ENCODE measurements around the gene ZNF670.

Gene ZNF670

DNA sequence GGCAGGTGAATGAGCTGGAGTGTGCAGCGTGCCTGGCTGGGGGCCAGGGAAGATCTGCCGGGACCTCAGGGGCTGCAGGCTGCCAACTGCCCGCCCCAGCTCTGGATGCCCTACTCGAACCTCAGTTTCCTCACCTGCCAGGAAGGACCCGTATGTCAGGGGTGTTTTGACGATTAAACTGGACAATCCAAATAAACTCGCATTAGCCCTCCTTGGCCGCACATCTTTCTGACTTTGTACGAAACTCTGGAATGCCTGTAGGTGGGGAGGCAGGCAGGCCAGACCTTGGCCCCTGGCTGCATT, 33.8 kb upstream of the ZNF670 start:
- POLR2A ChIA-PET = no interaction called here
- TF ChIP-seq BHLHE40 (IDR thresholded peaks at IDR 0.05; ENCODE audit: borderline replicate concordance) = no peak
- TF ChIP-seq ELF4 (IDR thresholded peaks at IDR 0.05) = no peak
- no peak for TF ChIP-seq NFRKB (IDR thresholded peaks at IDR 0.05)
- no peak for TF ChIP-seq TARDBP (IDR thresholded peaks at IDR 0.05)
- no peak for TF ChIP-seq ZNF384 (IDR thresholded peaks at IDR 0.05)
- CTCF ChIA-PET = no interaction called here
- no peak for DNase-seq (ENCODE audit: extremely low spot score)

DNA sequence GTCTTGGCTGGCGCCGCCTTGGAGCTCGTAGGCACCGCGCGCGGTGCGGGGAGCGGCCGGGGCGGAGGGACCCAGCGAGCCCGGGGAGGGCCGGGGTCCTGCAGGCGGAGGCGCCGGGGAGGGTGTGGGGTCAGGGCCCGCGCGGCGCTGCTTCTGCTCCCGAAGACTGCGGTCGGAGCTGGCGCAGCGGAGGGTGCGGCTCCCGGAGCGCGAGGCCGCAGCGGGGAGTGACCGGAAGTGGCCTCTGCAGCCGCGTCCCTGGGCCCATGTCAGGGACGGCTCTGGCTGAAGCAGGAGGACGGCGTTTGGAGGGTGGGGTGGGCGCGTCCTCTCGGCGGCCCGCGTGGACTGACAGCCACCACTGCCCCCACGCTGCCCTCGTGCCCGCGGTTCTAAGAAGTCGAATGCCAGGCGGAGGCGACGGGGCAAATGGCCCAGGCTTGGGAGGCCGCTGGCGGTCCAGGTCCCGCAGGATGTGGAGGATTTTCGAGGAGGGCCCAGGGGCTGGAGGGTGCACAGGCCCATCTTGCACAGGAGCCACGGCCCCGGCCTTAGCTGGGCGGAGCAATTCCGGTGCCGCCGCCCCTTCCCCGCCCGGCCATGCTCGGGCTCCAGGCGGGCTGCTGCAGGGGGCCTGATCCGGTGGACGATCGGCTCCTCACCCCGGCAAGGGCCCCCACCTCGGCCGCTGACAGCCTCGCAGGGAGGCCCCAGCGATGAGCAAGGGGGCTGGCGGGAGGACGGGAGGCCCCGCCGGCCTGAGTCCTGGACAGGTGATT, 33.3 kb upstream of the ZNF670 start:
- DNase-seq (ENCODE audit: extremely low spot score) = peak; percentile 39
- POLR2A ChIA-PET = no interaction called here
- CTCF ChIA-PET = no interaction called here
- TF ChIP-seq NFRKB (IDR thresholded peaks at IDR 0.05) (no peak), SUZ12 (IDR thresholded peaks at IDR 0.05) (no peak), L3MBTL2 (conservative IDR thresholded peaks at IDR 0.05) (peak; percentile 76; the same call in 1 of the 2 replicates), ARNT (IDR thresholded peaks at IDR 0.05) (no peak), TARDBP (IDR thresholded peaks at IDR 0.05) (no peak)
- TF ChIP-seq, protein P1, sequence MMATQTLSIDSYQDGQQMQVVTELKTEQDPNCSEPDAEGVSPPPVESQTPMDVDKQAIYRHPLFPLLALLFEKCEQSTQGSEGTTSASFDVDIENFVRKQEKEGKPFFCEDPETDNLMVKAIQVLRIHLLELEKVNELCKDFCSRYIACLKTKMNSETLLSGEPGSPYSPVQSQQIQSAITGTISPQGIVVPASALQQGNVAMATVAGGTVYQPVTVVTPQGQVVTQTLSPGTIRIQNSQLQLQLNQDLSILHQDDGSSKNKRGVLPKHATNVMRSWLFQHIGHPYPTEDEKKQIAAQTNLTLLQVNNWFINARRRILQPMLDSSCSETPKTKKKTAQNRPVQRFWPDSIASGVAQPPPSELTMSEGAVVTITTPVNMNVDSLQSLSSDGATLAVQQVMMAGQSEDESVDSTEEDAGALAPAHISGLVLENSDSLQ (IDR thresholded peaks at IDR 0.05) = peak; percentile 87

DNA sequence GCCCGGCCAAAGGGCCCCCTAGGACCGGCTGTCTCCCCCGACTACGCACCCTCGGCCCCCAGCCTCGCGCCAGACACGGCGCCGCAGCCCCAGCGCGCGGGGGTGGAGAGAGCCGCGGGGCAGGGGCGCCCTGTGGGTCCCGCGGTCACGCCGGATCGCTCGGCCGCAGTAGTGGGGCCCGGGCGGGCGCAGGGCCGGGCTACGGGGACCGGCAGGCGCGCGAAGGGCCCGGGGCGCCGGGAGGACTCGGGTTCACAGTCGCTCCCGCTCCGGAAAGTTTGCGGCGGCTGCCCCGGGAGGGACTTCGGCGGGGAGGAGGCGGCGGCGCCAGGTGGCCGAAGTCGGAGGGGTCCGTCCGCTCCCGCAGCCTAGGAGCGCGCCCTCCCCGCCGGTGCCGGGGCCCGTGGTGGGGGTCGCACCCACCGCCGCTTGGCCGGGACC, 32.7 kb upstream of the ZNF670 start:
- TF ChIP-seq, protein P1 (IDR thresholded peaks at IDR 0.05) = no peak
- TF ChIP-seq SUZ12 (IDR thresholded peaks at IDR 0.05) (no peak), FOXK2 (IDR thresholded peaks at IDR 0.05) (no peak), LEF1 (IDR thresholded peaks at IDR 0.05; ENCODE audit: borderline replicate concordance) (no peak), L3MBTL2 (conservative IDR thresholded peaks at IDR 0.05) (no peak), ARNT (IDR thresholded peaks at IDR 0.05) (no peak), ELF4 (IDR thresholded peaks at IDR 0.05) (no peak), BHLHE40 (IDR thresholded peaks at IDR 0.05; ENCODE audit: borderline replicate concordance) (no peak), ZNF384 (IDR thresholded peaks at IDR 0.05) (no peak), FOXA1 (IDR thresholded peaks at IDR 0.05) (no peak), SP1 (IDR thresholded peaks at IDR 0.05) (no peak), NFRKB (IDR thresholded peaks at IDR 0.05) (no peak), FOXM1 (IDR thresholded peaks at IDR 0.05; ENCODE audit: borderline replicate concordance) (no peak), CTBP1 (IDR thresholded peaks at IDR 0.05; ENCODE audit: borderline replicate concordance) (no peak), TARDBP (IDR thresholded peaks at IDR 0.05) (no peak), HDGF (IDR thresholded peaks at IDR 0.05; ENCODE audit: borderline replicate concordance) (no peak)
- peak; percentile 16 for DNase-seq (ENCODE audit: extremely low spot score)
- ChIA-PET CTCF (no interaction called here), POLR2A (no interaction called here)

DNA sequence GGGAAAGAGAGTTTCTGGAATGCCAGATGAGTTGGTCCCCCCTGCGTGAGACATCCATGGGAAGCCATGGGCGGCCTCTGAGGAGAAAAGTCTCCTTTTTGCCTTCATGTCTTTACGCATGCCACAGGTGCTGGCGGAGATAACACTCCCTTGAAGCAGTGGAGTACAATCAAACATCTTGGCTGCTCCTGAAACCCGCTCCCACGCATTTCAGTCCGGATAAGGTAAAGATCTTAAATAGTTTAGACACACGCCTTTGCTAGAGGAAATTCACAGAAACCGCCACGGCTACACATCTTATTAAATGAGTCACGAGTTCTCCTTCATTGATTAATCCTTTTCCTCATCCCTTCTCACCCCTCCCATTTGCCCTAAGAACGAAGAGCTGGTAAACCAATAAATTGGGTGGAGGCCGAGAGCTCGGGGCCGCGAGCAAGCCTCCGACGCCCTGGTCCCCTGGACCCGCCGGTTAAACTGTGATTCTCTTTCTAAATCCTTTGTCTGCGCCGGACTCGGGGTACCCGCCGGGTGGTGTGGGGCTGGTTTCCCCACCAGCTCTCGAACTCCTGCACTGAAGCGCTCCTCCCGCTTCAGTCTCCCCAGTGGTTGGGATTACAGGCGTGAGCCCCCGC, 32.1 kb upstream of the ZNF670 start:
- CTCF ChIA-PET = no interaction called here
- POLR2A ChIA-PET = interaction anchor here (0.6 kb wide), 1 partner anchor 25 kb away, joined by 3 read pairs; no protein-coding TSS in a partner anchor
- DNase-seq (ENCODE audit: extremely low spot score) = no peak
- TF ChIP-seq TARDBP (IDR thresholded peaks at IDR 0.05) = no peak
- TF ChIP-seq FOXM1 (IDR thresholded peaks at IDR 0.05; ENCODE audit: borderline replicate concordance) = no peak
- TF ChIP-seq FOXA1 (IDR thresholded peaks at IDR 0.05) = no peak
- TF ChIP-seq, protein P1 (IDR thresholded peaks at IDR 0.05) = no peak
- no peak for TF ChIP-seq HDGF (IDR thresholded peaks at IDR 0.05; ENCODE audit: borderline replicate concordance)
- no peak for TF ChIP-seq LEF1 (IDR thresholded peaks at IDR 0.05; ENCODE audit: borderline replicate concordance)
- TF ChIP-seq CTBP1 (IDR thresholded peaks at IDR 0.05; ENCODE audit: borderline replicate concordance) = no peak
- no peak for TF ChIP-seq NFRKB (IDR thresholded peaks at IDR 0.05)

DNA sequence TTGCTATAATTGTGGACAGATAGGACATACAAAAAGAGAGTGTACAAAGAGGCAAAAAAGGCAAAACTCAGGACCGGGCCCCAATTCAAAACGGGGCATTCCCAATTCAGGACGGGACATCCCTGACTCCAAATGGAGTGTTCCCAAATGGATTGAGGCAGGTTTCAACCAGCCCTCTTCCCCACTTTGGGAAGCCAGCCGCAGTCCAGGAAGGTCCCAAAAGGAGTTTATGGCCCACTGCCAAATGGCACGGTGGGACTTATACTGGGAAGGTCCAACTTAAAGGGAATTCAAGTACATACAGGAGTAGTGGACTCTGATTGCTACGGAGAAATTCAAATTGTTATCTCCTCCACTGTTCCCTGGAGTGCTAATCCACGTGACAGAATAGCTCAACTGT, 29.1 kb upstream of the ZNF670 start:
- POLR2A ChIA-PET = interaction anchor here (0.7 kb wide), 1 partner anchor 341 kb away, joined by 3 read pairs; no protein-coding TSS in a partner anchor
- no peak for DNase-seq (ENCODE audit: extremely low spot score)
- TF ChIP-seq, protein P1 (IDR thresholded peaks at IDR 0.05) = no peak
- TF ChIP-seq TARDBP (IDR thresholded peaks at IDR 0.05) (no peak), FOXA1 (IDR thresholded peaks at IDR 0.05) (no peak), BHLHE40 (IDR thresholded peaks at IDR 0.05; ENCODE audit: borderline replicate concordance) (no peak), SP1 (IDR thresholded peaks at IDR 0.05) (no peak), FOXM1 (IDR thresholded peaks at IDR 0.05; ENCODE audit: borderline replicate concordance) (no peak), ELF4 (IDR thresholded peaks at IDR 0.05) (no peak), L3MBTL2 (conservative IDR thresholded peaks at IDR 0.05) (no peak), ARNT (IDR thresholded peaks at IDR 0.05) (no peak), FOXK2 (IDR thresholded peaks at IDR 0.05) (no peak), CTBP1 (IDR thresholded peaks at IDR 0.05; ENCODE audit: borderline replicate concordance) (no peak), SUZ12 (IDR thresholded peaks at IDR 0.05) (no peak), LEF1 (IDR thresholded peaks at IDR 0.05; ENCODE audit: borderline replicate concordance) (no peak), NFRKB (IDR thresholded peaks at IDR 0.05) (no peak), HDGF (IDR thresholded peaks at IDR 0.05; ENCODE audit: borderline replicate concordance) (no peak), ZNF384 (IDR thresholded peaks at IDR 0.05) (no peak)
- CTCF ChIA-PET = no interaction called here
